GM15510 (cell line): ENCODE results near the gene PQBP1.

Experiments
- POLR2A ChIP-seq: IDR thresholded peaks from 3 replicates; pipeline ENCODE4 v1.6.1; 2011; ENCODE audit warnings: borderline replicate concordance; ENCODE audit not compliant: insufficient read length; ENCODE audit errors: extremely low read depth

Gene PQBP1

DNA sequence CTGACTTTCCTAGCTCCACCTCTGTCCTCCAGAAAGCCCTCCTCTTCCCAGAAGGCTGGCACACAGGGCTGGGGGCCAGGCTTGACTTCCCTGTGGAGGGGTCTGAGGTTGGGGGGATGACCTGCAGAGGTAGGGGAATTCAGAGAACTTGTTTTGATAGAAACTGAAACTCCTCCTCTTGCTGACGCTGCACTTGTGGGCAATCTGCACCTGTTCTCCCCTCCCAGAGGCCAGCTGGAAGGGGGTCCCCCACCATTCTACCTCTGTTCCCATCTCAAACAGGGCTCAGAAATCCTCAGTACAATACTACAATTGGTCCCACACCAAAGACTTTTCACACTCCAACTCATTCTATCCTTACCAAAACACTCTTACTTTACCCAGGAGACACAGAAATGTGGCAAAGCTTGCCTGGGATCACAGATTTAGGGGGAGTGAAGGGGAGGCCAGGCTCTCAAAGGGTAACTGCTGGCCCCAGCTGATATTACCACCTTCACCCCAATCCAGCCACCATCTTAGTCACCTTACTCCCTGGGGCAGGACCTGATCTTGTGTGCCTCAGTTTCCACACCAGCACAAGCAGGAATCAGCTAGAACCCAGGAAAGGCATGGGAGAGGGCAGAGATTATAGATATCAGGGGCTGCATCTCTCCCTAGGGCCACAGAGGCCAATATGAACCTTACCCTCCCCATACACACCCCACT, 41.1 kb downstream of the PQBP1 start:
- no peak for TF ChIP-seq POLR2A

DNA sequence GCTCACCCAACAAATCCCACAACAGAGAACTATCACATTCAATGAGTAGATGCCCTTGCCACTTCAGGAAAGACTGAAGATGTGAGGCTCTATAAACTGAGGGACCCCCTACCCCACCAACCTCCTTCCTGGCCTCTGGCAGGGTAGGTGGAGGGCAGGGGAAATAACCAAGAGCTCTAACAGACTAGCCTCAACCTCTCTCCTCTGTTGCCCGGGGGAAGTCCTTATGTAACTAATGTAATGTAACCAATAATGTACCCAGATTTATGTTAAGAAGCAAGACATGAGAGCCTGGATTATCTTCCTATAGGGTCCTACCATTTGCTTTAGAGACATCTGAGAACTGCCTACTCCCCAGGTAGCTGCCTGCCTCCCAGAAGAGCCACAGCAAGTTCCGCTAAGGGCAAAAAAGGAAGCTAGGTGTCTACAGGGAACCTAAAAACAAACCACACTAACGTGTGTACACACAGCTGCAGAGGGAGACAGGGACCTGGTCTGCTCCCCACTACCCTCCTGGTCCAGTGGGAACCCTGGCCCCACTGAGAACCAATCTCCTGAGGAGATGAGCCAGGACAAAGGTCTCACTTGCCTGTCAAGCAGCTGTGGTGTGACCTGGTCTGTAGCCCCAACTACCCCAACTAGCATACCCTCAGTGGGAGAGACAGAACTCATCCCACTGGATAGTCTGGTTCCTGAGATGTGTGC, 41.9 kb downstream of the PQBP1 start:
- TF ChIP-seq POLR2A = no peak

DNA sequence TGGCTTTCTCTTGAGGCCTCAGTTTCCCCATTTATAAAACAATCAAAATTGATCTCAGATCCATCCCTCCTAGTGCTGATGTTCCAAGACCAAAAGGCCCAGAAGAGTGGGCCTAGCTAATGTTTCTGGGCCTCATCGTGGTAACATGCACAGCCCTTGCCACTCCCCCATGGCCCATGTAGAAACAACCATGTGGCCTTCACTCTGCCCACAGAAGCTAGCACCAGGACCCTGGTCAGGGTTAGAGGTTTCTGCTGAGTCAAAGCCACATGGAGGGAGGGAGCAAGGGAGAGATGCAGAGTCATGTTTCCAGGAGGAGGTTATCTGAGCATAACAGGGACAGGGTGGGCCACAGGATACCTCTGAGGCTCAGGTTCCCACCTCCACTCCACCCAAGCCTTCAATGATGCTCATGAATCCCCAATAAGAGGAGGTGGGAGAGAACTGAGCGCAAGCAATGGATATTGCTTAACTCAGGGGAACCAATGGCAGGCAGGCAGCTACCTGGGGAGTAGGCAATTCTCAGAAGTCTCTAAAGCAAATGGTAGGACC, 42.8 kb downstream of the PQBP1 start:
- no peak for TF ChIP-seq POLR2A

DNA sequence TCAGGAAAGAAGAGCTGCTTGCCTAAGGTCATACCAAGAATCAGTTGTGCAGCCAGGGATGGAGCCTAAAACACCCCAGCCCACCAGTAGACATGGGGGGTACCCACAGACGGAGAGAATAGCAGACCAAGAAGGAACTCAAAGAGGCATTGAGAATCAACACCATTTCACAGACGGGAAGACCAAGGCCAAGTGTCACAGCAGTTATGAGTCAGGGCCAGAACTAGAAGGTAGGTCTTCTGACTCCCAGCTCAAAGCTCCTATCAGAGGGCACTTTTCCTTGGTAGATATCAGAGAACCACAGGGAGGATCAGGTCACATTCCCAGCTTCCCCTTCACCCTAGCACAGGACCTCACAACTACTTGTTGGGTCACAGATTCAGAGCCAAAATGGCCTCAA, 45.2 kb downstream of the PQBP1 start:
- TF ChIP-seq POLR2A = no peak

DNA sequence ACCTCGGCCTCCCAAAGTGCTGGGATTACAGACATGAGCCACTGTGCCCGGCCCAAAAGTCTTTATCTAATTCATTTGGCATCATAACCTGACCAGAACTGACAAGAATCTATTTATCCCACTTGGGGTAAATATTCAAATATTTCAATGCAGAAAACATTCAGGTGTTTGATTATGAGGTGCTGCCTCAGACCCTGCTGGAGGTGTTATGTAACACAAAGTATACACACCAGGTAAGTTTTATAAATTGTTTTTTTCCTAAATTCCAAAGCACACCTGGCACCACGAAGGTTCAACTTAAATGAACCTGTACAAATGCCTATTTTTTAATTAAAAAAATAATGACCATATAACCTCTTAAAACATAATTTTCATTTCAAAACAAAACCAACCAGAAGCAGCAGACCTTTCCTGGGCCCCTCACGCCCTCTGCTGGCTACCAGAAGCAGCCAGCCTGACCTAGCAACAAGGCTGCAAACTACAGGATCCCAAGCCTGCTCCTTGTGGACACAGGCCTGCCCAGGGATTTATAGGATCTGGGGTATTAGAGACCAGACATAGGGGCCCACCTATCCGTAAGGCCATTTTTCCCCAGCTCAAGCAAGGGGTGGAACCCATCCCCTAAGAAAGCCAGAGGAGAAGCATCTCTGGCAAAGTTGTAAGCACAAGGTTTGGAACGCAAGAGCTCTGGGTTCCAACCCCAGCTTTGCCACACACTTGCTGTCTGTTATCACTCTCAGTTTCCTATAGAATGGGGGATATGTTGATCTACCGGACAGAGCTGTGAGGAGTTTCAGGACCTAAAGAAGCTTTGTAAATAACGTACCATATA, 48.0 kb downstream of the PQBP1 start:
- TF ChIP-seq POLR2A = no peak

DNA sequence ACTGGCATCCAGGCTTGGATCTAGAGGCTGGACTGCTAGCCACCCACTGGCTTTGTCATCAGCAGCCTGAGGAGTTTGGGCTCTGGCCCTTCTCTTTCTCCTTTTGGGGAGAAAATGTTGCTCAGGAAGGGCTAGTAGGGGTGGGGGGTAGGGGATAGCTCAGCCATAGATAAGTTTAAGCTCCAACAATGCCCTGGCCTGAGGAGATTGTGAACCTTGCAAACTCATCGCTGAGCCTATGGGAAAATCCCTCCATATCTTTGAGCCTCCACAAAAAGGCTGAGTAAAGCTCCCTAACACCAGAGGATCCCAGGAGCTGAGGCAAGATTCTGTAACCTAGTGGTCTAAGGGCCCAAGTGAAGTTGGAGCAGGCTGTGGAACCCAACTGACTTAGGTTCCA, 50.9 kb downstream of the PQBP1 start:
- no peak for TF ChIP-seq POLR2A
